ENCODE measurements around the gene RANBP10. TPM values are rescaled to one million over a fixed set of nuclear protein-coding genes. Genes with fewer than 3 reads are reported as not detected.

Gene RANBP10
- total and polyA plus RNA-seq, 2 of the 13 experiments (the other 11 are each of a cell fraction or from before 2014, with no cell fraction given) = 9.2 to 22.7 TPM

DNA sequence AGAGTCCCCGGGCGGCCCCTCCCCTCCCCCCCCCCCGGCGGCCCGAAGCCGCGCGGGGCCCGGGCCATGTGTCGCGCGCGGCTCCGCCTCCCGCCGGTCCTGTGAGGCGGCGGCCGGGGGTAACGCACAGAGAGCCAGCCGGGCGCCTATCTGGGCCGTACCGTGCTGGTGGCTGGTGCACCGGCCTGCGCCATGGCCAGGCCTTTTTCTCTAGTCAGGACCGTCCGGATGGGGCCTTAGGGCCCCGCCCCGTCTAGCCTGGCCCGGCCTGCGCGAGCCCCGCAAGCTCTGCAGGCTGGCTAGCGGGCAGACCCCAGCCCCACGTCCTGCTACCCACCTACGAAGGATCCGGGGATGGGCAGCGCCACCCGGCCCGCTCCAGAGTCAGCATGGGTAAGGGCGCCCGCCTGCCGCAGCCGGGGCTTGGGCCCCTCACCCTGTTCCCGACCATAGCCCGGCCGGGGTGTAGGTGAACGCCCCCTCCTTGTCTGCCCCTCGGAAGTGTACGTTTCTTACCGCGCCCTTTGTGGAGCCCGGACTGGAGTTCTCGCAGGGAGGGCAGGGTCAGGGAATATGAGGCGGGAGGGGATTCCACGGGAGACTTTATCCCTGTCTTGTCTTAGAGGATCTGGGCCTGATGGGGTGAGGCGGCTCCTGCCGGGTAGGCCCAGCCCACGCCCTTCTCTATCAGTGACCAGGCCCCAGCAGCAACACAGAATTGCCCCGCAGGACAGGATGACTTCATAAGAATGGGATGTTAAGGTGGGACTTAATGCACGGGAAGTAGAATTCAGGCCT lies 40.9 kb upstream of the RANBP10 start, which contains the start of gene CENPT (continued):
- TF ChIP-seq ZNF142 (CRISPR knock-in tag; IDR thresholded peaks at IDR 0.05) = no peak
- TF ChIP-seq POLR2AphosphoS2 (IDR thresholded peaks at IDR 0.05; ENCODE audit: low read depth, low read length) = no peak
- no peak for TF ChIP-seq ELF1 (CRISPR knock-in tag; IDR thresholded peaks at IDR 0.05)
- TF ChIP-seq IRF9 (CRISPR knock-in tag; IDR thresholded peaks at IDR 0.05; ENCODE audit: borderline replicate concordance) = no peak
- TF ChIP-seq ZNF672 (CRISPR knock-in tag; IDR thresholded peaks at IDR 0.05) = no peak
- no peak for TF ChIP-seq ZNF251 (CRISPR knock-in tag; IDR thresholded peaks at IDR 0.05)
- peak; percentile 10; the same call in 1 of the 2 replicates for TF ChIP-seq SIN3A (IDR thresholded peaks at IDR 0.05; ENCODE audit: borderline replicate concordance, low read depth, low read length)
- no peak for TF ChIP-seq ATF1 (CRISPR knock-in tag; IDR thresholded peaks at IDR 0.05)
- TF ChIP-seq POLR2G (IDR thresholded peaks at IDR 0.05; ENCODE audit: low read depth, low read length) = no peak
- no peak for TF ChIP-seq TCF12 (IDR thresholded peaks at IDR 0.05)
- no peak for TF ChIP-seq TCF12 (CRISPR knock-in tag; IDR thresholded peaks at IDR 0.05)
- no peak for TF ChIP-seq SMC3 (IDR thresholded peaks at IDR 0.05; ENCODE audit: low read length)
- no peak for TF ChIP-seq ATM (IDR thresholded peaks at IDR 0.05; ENCODE audit: borderline replicate concordance)
- TF ChIP-seq DMAP1 (CRISPR knock-in tag; IDR thresholded peaks at IDR 0.05) = no peak
- TF ChIP-seq, protein P1, sequence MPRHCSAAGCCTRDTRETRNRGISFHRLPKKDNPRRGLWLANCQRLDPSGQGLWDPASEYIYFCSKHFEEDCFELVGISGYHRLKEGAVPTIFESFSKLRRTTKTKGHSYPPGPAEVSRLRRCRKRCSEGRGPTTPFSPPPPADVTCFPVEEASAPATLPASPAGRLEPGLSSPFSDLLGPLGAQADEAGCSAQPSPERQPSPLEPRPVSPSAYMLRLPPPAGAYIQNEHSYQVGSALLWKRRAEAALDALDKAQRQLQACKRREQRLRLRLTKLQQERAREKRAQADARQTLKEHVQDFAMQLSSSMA (CRISPR knock-in tag; IDR thresholded peaks at IDR 0.05) = no peak
- TF ChIP-seq JDP2 (CRISPR knock-in tag; IDR thresholded peaks at IDR 0.05; ENCODE audit: borderline replicate concordance) = no peak
- TF ChIP-seq, protein P2, sequence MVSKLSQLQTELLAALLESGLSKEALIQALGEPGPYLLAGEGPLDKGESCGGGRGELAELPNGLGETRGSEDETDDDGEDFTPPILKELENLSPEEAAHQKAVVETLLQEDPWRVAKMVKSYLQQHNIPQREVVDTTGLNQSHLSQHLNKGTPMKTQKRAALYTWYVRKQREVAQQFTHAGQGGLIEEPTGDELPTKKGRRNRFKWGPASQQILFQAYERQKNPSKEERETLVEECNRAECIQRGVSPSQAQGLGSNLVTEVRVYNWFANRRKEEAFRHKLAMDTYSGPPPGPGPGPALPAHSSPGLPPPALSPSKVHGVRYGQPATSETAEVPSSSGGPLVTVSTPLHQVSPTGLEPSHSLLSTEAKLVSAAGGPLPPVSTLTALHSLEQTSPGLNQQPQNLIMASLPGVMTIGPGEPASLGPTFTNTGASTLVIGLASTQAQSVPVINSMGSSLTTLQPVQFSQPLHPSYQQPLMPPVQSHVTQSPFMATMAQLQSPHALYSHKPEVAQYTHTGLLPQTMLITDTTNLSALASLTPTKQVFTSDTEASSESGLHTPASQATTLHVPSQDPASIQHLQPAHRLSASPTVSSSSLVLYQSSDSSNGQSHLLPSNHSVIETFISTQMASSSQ (IDR thresholded peaks at IDR 0.05; ENCODE audit: low read depth) = no peak
- TF ChIP-seq, protein P2 (CRISPR knock-in tag; IDR thresholded peaks at IDR 0.05; ENCODE audit: borderline replicate concordance) = no peak
- TF ChIP-seq RAD21 (CRISPR knock-in tag; IDR thresholded peaks at IDR 0.05) = peak; percentile 11; the same call in 1 of the 2 replicates

All from HepG2 (cell line).